Stimulated activated CD8-positive, alpha-beta memory T cell treated with anti-CD3 and anti-CD28 coated beads, Interleukin-15, amount 100 ng/mL, for 1 hour (primary cell): ENCODE measurements around the gene FARP1.

Experiments used
- DNase-seq: peaks from one replicate; pipeline ENCODE4 v3.0.0-alpha.2; 2020; ENCODE audit warnings: low read depth

FARP1 gene

DNA sequence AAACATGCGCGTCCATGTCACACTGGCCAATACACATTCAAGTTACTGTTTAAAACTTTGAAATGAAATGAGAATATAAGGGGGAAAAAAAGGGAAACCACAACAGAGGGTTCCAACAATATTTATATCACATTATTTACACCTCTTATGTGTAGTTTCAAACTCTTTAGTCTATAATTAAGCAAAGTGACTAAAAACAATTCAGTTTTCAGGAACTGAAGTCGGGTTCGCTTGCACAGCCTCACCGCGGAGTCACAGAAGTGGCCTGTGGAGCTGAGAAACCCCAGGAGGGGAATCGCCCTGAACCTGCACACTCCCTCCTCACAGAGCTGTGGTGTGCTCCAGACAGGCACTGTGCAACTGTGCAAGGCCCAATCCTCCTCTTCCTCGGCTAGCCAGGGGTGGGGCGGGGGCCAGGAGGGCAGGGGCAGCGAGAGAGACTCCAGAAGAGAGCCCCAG is 358.1 kb downstream of the FARP1 start:
- no peak for DNase-seq

DNA sequence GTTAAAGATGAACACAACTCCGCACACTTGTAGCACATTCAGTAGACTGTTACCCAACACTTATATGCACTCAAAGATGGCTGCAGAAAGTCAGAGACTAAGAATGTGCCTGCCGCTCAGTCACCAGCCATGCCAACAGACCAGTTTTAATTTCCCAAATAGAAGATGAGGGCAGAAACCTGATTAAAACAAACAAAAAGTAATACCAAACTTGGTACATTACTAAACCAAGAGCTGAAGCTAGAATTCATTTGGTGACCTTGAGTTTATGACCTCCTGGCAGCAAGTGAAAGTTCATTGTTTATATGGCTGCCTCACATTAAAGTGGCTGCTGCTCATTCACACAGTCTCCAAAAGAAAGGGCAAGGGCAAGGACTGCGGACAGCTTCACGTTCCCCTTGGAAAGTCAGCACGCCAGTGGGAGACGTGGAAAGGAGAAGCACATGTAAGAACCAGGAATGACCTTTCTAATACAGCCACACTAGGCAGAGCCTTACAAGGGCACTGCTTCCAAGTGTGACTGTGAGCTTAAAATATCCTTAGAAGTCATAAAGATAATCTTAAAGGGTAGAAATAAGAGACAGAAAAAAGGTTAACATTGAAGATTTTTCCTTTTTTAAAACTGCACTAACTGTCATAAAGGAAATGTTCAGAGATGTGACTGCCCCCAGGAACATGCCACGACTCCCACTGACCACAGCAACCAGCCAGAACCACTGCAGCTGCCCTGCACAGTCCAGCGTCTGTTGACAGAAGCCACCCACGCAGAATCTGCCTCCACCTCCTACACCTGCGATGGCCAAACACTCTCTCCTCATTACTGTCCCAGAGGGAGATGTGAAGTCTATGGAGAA is 360.5 kb downstream of the FARP1 start:
- DNase-seq, result no peak

DNA sequence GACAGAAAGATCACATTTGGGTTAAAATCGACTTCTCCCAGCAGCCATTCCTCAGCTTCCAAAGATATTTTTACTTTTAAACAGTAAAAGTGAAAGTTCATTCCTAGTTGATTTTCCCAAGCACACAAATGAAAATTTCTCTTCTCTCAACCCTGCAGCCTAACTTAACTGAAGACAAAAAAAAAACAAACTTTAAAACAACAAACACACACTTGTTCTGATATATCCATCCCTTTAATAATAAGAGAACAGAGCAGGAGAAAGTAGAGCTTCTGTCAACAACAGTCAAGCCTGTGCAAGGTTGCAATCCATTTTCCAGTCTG is 361.1 kb downstream of the FARP1 start:
- DNase-seq, result no peak

DNA sequence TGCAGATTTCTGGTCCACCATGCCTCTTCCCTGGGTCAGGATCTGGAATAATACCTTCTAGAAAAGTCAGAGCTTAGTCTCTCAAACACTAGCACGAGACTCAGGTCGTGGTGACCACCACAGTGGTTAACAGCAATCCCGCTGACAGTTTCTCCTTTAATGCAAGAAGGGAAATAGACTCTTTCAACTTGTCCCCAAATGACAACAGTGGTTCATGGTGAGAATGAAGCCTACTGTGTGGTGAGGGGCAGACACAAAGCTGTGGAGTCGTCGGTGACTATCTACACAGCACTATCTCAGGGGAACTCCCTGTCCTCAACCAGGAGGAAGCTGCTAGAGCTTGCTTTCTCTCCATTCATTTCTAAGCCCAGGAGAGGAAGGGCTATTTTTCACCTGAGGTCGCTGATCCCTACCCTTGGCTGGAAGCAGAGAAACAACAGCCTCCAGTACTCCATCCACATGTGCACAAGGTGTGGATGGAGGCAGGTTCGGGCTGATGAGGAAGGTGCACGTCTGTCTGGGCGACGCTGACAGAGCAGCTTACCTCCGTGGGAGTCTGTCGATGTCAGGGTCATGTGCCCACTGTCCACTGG is 361.6 kb downstream of the FARP1 start:
- no peak for DNase-seq
